ENCODE measurements around the gene TDRD10. TPM values are rescaled to one million over a fixed set of nuclear protein-coding genes. Genes with fewer than 3 reads are reported as not detected.
"Not testable (repeated sequence)": the region's sequence is repeated elsewhere in the genome, so short reads cannot be mapped to it uniquely, and the experiment has no call there.

Gene TDRD10
- total RNA-seq, 2 experiments from 2014 or later = not detected

DNA sequence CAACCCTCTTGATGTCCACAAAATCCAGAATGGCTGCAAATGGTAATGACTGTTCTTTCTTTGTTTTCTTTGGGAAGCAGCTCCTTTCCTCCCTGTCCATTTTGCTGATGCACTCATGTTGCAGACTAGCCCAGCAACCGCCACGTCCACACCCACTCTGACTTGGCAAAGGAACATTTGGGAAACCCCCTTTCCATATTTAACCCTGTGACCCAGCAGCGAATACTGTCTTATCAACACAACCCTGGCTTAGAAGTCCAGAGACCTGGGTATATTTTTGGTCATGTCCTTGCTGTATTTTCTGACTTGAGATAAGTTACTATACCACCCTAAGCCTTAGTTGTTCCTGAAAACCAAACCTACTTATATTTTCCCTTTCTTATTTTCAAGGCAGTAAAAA, 18.3 kb downstream of the TDRD10 start:
- intact Hi-C loops (cut with micrococcal nuclease) = no loop called here

DNA sequence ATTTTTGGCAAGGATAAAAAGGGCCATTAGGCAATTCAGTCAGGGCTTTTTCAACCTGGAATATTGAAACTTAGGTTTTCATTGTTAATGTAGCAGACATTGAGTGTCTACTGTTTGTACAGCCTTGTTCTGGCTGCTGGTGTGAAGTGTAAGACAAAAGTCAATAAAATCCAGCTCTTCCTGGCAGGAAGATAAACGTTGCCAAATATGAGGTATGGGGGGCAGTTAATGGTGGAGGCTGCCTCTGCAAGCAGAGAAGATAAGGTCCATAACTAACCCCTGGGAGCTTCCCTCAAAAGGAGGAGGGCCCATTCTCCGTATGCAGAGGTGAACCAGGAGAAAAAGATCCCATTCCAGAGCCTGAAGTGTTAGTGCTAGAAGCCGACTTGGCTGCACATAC, 19.7 kb downstream of the TDRD10 start:
- H3K36me3 Mint-ChIP-seq = no peaks in the 10 kb centered on the region
- H3K27ac Mint-ChIP-seq = no peak overlapping the region
- no peaks in the 10 kb centered on the region for H3K9me3 Mint-ChIP-seq
- no peak overlapping the region for H3K4me3 Mint-ChIP-seq
- peaks cover 8% of the 10 kb centered on the region for H3K27me3 Mint-ChIP-seq
- H3K4me1 Mint-ChIP-seq (ENCODE audit: low read depth) = peaks cover 5% of the 10 kb centered on the region
- ChIA-PET CTCF (interaction anchor here (1.7 kb wide), 1 partner anchor 176 kb away, joined by 4 read pairs; no protein-coding TSS in a partner anchor), POLR2A (no interaction called here)
- DNase-seq = no peak
- intact Hi-C loops (cut with micrococcal nuclease) = no loop called here

More for the DNA sequence above, 18.3 kb downstream of the TDRD10 start:
- POLR2A ChIA-PET = no interaction called here
- peaks cover 12% of the 10 kb centered on the region for H3K27me3 Mint-ChIP-seq
- H3K4me1 Mint-ChIP-seq (ENCODE audit: low read depth) = peaks cover 5% of the 10 kb centered on the region
- no peak overlapping the region for H3K4me3 Mint-ChIP-seq
- CTCF ChIA-PET = interaction anchor here (1.8 kb wide), 1 partner anchor 39 kb away, joined by 4 read pairs; no protein-coding TSS in a partner anchor
- no peaks in the 10 kb centered on the region for H3K36me3 Mint-ChIP-seq
- H3K9me3 Mint-ChIP-seq = no peaks in the 10 kb centered on the region
- no peak for DNase-seq
- no peak overlapping the region for H3K27ac Mint-ChIP-seq

DNA sequence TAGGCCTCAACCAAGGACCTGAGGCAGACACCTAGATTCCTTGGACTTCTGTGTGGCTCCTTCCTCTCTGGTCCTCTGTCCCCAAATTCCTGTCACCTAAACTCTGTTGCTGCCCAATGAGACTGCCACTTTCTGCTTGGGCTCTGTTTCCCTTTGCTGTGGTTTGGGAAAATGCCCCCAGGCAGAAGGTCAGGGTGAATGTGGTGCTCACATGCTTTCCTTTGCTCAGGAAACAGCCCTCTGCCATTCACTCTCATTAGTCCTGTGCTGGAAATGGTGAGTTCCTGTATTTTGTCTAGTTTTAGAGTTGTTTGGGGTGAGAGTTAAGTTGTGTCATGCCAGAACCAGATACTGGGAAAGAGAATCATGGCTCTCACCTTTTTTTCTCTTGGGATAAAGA, 22.9 kb downstream of the TDRD10 start:
- peaks cover 2% of the 10 kb centered on the region for H3K4me1 Mint-ChIP-seq (ENCODE audit: low read depth)
- intact Hi-C loops (cut with micrococcal nuclease) = no loop called here
- H3K27ac Mint-ChIP-seq = no peak overlapping the region
- H3K9me3 Mint-ChIP-seq = no peaks in the 10 kb centered on the region
- peaks cover 4% of the 10 kb centered on the region for H3K27me3 Mint-ChIP-seq
- ChIA-PET CTCF (interaction anchor here (0.9 to 1.0 kb wide), 2 partner anchors 44 to 45 kb away, joined by 3 read pairs; no protein-coding TSS in a partner anchor), POLR2A (no interaction called here)
- H3K36me3 Mint-ChIP-seq = no peaks in the 10 kb centered on the region
- no peak overlapping the region for H3K4me3 Mint-ChIP-seq
- DNase-seq = no peak

DNA sequence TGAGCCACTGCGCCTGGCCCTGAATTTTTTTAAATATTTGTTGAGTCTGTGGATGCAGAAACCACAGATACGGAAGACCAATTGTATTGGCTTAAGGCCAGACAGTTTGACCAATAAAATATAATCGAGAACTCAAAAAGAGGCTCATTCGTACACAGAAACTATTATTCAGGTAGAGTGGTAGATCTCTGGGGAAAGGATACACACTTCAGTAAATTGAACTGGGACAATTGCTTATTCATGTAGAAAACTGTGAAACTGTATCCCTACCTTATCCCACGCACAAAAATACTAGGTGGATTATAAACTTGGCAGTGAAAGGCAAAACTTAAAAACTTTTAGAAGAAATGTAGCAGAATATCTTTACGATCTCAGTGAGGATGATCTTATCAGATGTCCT, 25.2 kb downstream of the TDRD10 start:
- no peaks in the 10 kb centered on the region for H3K9me3 Mint-ChIP-seq
- H3K36me3 Mint-ChIP-seq = no peaks in the 10 kb centered on the region
- no peak overlapping the region for H3K4me3 Mint-ChIP-seq
- H3K27me3 Mint-ChIP-seq = peaks cover 4% of the 10 kb centered on the region
- CTCF ChIA-PET = no interaction called here
- no peak overlapping the region for H3K27ac Mint-ChIP-seq
- H3K4me1 Mint-ChIP-seq (ENCODE audit: low read depth) = no peaks in the 10 kb centered on the region
- POLR2A ChIA-PET = no interaction called here
- intact Hi-C loops (cut with micrococcal nuclease) = no loop called here
- DNase-seq = no peak

DNA sequence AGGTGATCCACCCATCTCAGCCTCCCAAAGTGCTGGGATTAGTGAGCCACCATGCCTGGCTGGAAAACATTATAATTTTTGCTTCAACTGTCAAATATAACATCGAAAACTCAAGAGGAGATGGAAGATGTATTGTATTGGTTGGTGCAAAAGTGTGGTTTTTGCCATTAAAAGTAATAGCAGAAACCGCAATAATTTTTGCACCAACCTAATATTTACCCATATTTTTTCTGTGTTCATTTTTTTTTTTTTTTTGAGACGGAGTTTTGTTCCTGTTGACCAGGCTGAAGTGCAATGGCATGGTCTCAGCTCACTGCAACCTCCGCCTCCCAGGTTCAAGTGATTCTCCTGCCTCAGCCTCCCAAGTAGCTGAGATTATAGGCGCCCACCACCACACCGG, 27.3 kb downstream of the TDRD10 start:
- H3K27me3 Mint-ChIP-seq = peaks cover 5% of the 10 kb centered on the region
- CTCF ChIA-PET = interaction anchor here (1.6 kb wide), 1 partner anchor 17 kb away, joined by 3 read pairs; no protein-coding TSS in a partner anchor

DNA sequence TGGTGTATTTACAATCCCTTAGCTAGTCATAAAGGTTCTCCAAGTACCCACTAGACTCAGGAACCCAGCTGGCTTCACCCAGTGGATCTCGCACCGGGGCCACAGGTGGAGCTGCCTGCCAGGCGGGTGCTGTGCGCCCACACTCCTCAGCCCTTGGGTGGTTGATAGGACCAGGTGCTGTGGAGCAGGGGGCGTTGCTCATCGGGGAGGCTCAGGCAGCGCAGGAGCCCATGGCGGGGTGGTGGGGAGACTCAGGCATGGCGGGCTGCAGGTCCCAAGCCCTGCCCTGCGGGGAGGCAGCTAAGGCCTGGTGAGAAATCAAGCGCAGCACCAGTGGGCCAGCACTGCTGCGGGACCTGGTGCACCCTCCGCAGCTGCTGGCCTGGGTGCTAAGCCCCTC, 29.9 kb downstream of the TDRD10 start:
- H3K27ac Mint-ChIP-seq; DNase-seq; H3K4me3 Mint-ChIP-seq; H3K4me1 Mint-ChIP-seq (ENCODE audit: low read depth); POLR2A ChIA-PET; H3K27me3 Mint-ChIP-seq; H3K36me3 Mint-ChIP-seq; intact Hi-C loops (cut with micrococcal nuclease); H3K9me3 Mint-ChIP-seq: not testable (repeated sequence)
- CTCF ChIA-PET = interaction anchor here (1.2 kb wide), 1 partner anchor 52 kb away, joined by 4 read pairs; no protein-coding TSS in a partner anchor

More for the DNA sequence above, 27.3 kb downstream of the TDRD10 start:
- intact Hi-C loops (cut with micrococcal nuclease) = no loop called here
- no peaks in the 10 kb centered on the region for H3K4me1 Mint-ChIP-seq (ENCODE audit: low read depth)
- no peak for DNase-seq
- no peak overlapping the region for H3K4me3 Mint-ChIP-seq
- no peak overlapping the region for H3K27ac Mint-ChIP-seq
- POLR2A ChIA-PET = no interaction called here
- H3K36me3 Mint-ChIP-seq = no peaks in the 10 kb centered on the region
- H3K9me3 Mint-ChIP-seq = no peaks in the 10 kb centered on the region

DNA sequence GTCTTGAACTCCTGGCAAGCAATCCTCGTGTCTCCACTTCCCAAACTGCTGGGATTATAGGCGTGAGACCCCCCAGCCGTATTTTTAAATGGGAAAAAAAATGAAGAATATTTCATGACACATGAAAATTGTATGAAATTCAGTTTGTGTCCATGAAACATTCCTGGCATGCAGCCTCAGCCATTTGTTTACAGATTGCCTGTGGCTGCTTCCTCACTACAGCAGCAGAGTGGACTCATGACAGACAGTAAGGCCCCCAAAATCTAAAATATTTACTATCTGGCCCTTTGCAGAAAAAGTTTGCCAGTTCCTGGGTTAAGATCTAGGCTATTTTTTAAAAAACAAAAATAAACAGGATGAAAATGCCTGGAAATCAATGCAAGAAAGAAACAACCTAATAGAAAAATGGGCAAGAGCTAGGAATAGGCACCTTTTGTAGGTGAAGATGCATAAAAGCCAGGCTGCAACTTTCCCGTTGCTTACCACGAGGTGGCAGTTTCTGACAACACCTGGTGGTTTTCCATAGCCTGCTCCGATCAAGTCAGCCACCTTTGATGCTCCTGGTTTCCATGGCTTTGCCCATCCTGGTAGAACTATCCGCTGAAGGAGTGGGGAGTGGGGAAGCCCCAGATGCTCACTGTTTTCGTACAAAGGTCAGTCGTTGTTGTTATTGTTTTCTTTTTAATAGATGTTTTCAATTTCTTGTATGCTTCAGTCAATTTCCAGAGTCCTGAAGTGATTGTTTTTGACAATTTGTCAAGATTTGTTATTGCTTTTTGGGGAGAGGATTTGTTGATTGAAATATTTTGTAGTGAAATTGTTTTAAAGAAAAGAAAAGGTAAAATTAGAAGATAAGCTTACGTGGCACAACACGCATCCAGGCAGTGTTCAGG, 32.2 kb downstream of the TDRD10 start:
- Mint-ChIP-seq H3K4me1 (ENCODE audit: low read depth) (no peaks in the 10 kb centered on the region), H3K4me3 (no peak overlapping the region), H3K36me3 (no peaks in the 10 kb centered on the region), H3K9me3 (no peaks in the 10 kb centered on the region), H3K27ac (no peak overlapping the region), H3K27me3 (peaks cover 1% of the 10 kb centered on the region)
- ChIA-PET POLR2A (no interaction called here), CTCF (interaction anchor here (0.8 to 1.5 kb wide), 5 partner anchors 13 to 345 kb away, joined by 3 to 7 read pairs (median 4); no protein-coding TSS in a partner anchor)
- intact Hi-C loops (cut with micrococcal nuclease) = no loop called here
- DNase-seq = peak; percentile 18

DNA sequence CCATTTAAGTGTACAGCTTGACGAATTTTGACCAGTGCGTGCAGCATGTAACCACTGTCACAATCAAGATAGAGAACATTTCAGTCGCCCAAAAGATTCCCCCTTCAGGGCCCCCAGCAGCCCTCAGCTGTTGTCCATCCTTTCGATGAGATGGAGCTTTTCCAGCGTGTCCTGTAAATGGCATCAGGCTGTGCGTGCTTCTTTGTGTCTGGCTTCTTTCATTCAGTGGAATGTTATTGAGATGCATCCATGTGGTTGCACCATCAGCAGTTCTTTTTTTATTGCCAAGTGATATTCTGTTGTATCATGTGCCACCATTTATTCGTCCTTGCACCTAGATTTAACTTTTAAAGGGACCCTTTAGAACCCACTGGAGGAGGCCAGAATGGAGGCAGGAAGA, 34.6 kb downstream of the TDRD10 start:
- POLR2A ChIA-PET = no interaction called here
- Mint-ChIP-seq H3K36me3 (no peaks in the 10 kb centered on the region), H3K27me3 (peaks cover 1% of the 10 kb centered on the region), H3K27ac (no peak overlapping the region), H3K9me3 (no peaks in the 10 kb centered on the region), H3K4me1 (ENCODE audit: low read depth) (no peaks in the 10 kb centered on the region), H3K4me3 (no peak overlapping the region)
- DNase-seq = no peak
- intact Hi-C loops (cut with micrococcal nuclease) = no loop called here
- CTCF ChIA-PET = interaction anchor here (0.6 to 1.5 kb wide), 2 partner anchors 57 kb away, joined by 3 to 4 read pairs; no protein-coding TSS in a partner anchor

DNA sequence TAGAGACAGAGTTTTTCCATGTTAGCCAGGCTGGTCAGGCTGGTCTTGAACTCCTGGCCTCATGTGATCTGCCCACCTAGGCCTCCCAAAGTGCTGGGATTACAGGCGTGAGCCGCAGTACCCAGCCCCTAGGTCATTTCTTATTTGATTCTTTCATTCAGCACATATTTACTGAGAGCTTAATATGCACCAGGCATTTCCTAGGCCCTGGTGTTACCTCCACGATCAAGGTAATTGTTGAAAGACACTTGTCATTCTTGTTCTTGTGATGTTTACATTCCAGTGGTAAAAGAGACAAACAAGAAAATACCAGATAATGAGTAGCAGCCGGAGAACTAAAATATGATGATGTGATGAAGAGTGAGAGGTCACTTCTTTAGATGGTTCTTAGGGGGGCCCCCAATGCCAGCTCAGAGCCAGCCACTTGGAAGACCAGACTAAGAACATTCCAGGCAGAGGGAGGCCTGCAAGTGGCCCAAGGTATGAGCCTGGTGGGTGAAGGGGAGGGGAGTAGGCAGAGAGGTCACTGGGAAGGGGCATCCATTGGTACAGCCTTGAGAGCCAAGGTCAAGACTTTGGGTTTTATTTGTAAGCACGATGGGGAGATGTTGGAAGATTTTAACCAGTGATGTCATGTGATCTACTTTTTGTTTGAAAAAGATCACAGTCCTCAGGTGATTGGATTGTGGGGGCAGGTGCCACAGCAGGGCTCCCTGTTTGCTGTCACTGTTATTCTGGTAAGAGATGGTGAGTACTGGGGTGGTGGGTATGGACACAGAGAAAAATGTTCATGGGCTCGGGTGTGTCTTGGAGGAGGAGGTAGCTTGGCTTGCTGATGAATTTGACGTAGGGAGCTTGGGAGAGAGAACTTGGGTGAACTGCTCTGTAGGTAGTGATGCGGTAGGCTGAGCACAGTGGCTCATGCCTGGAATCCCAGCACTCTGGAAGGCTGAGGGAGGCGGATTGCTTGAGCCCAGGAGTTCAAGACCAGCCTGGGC, 37.8 kb downstream of the TDRD10 start:
- no peaks in the 10 kb centered on the region for H3K36me3 Mint-ChIP-seq
- ChIA-PET POLR2A (no interaction called here), CTCF (interaction anchor here (0.6 to 1.6 kb wide), 3 partner anchors 14 to 60 kb away, joined by 3 to 4 read pairs (median 3); no protein-coding TSS in a partner anchor)
- H3K4me1 Mint-ChIP-seq (ENCODE audit: low read depth) = no peaks in the 10 kb centered on the region
- no peak overlapping the region for H3K27ac Mint-ChIP-seq
- intact Hi-C loops (cut with micrococcal nuclease) = no loop called here
- H3K9me3 Mint-ChIP-seq = no peaks in the 10 kb centered on the region
- no peaks in the 10 kb centered on the region for H3K27me3 Mint-ChIP-seq
- no peak overlapping the region for H3K4me3 Mint-ChIP-seq
- DNase-seq = no peak

DNA sequence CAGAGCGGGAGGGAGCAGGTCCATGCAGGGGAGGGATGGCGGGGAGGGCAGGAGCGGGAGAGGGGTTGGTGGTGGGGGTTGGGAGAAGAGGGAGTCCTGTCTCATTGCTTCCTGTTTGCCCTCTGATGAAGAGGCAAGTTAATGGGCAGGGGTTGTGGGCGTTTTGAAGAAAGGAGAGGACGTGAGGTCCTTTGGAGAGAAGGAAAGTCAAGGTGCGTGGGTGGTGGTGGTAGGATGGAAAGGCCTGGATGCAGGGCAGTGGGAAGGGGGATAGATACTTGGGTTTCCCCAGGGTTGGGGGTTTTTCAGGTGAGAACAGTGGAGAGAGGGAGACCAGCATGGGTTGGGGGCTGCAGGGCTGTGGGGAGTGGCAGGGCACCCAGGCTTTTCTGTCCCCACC, 39.2 kb downstream of the TDRD10 start:
- H3K9me3 Mint-ChIP-seq = no peaks in the 10 kb centered on the region
- no peaks in the 10 kb centered on the region for H3K4me1 Mint-ChIP-seq (ENCODE audit: low read depth)
- intact Hi-C loops (cut with micrococcal nuclease) = no loop called here
- POLR2A ChIA-PET = no interaction called here
- no peak overlapping the region for H3K4me3 Mint-ChIP-seq
- no peak for DNase-seq
- H3K27me3 Mint-ChIP-seq = no peaks in the 10 kb centered on the region
- H3K27ac Mint-ChIP-seq = no peak overlapping the region
- CTCF ChIA-PET = interaction anchor here (1.6 kb wide), 1 partner anchor 61 kb away, joined by 6 read pairs; no protein-coding TSS in a partner anchor
- H3K36me3 Mint-ChIP-seq = no peaks in the 10 kb centered on the region

DNA sequence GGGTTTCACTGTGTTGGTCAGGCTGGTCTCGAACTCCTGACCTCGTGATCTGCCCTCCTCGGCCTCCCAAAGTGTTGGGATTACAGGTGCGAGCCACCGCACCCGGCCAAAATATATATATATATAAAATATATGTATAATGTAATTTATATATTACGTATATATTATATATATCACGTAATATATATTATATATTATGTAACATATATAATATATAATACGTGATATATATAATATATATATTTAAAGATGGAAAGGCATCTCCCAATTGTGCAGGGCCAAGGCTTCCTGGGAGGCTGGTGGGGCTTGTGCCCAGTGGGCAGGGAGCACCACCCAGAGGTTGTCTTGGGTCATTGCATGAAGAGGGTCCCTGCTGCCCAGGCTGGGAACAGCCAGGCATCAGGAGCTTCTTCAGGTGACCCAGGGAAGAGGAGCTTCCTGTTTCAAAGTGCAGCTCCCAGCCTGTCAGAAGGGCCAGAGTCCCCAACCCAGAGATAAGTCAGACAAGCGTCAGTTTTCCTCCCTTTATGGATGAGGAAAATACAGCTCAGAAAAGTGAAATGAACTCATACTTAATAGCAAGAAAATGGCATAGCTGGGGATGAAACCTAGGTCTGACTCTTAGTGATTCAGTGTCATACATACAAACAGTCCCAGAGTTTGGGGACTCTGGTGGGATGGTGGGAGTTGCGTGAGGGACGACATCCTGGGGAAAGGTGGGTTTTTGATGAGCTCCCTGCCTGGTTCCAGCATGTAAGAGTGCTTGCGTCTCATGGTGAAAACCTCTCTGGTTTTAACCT, 44.4 kb downstream of the TDRD10 start:
- CTCF ChIA-PET = interaction anchor here (0.6 to 6.4 kb wide), 49 partner anchors 9 to 757 kb away, joined by 3 to 201 read pairs (median 4); partner anchors contain the start of gene UBE2Q1
- peaks cover 20% of the 10 kb centered on the region for H3K4me1 Mint-ChIP-seq (ENCODE audit: low read depth)

More for the DNA sequence above, 44.4 kb downstream of the TDRD10 start:
- H3K4me3 Mint-ChIP-seq = no peak overlapping the region
- POLR2A ChIA-PET = interaction anchor here (0.9 kb wide), 1 partner anchor 160 kb away, joined by 3 read pairs; no protein-coding TSS in a partner anchor
- peaks cover 17% of the 10 kb centered on the region for H3K36me3 Mint-ChIP-seq
- intact Hi-C loops (cut with micrococcal nuclease) = loop anchor here (1.0 to 5.0 kb wide), 2 partner anchors 66 to 359 kb away; no protein-coding TSS in a partner anchor
- no peaks in the 10 kb centered on the region for H3K9me3 Mint-ChIP-seq
- peak; percentile 74 for DNase-seq
- no peaks in the 10 kb centered on the region for H3K27me3 Mint-ChIP-seq
- H3K27ac Mint-ChIP-seq = peak overlapping the region; percentile 19

Data from activated CD4-positive, alpha-beta memory T cell treated with anti-CD3 and anti-CD28 coated beads for 36 hours (primary cell).